MM.1S (cell line): ENCODE measurements around the gene ENTPD8.

Source experiments
- DNase-seq: peaks from one replicate; pipeline ENCODE4 v3.0.0-alpha.2; 2015
- H2AFZ ChIP-seq: fragments of 300-600 bp; sonication (generic); 2 replicates; pipeline ENCODE4 v1.6.0; 2016; ENCODE audit warnings: antibody characterized with exemption, low read length
- H3F3A ChIP-seq: fragments of 300-600 bp; sonication (generic); 2 replicates; pipeline ENCODE4 v1.6.1; 2016; ENCODE audit warnings: mild to moderate bottlenecking, antibody characterized with exemption, low read length, moderate library complexity, mixed read lengths; ENCODE audit not compliant: insufficient read depth
- H3K27ac ChIP-seq: fragments of 300-600 bp; sonication (generic); 2 replicates; pipeline ENCODE4 v1.5.1; 2016; ENCODE audit warnings: mild to moderate bottlenecking, low read length
- H3K27me3 ChIP-seq: fragments of 300-600 bp; sonication (generic); replicated peaks from 2 replicates; pipeline ENCODE4 v1.6.0; 2016; ENCODE audit warnings: low read length; ENCODE audit not compliant: insufficient read depth
- H3K36me3 ChIP-seq: fragments of 300-600 bp; sonication (generic); replicated peaks from 2 replicates; pipeline ENCODE4 v1.6.1; 2016; ENCODE audit warnings: mild to moderate bottlenecking, low read length, mixed read lengths; ENCODE audit not compliant: insufficient read depth
- H3K4me1 ChIP-seq: fragments of 300-600 bp; sonication (generic); 2 replicates; pipeline ENCODE4 v1.6.1; 2016; ENCODE audit warnings: low read length, mixed read lengths
- H3K4me2 ChIP-seq: fragments of 300-600 bp; sonication (generic); 2 replicates; pipeline ENCODE4 v1.6.0; 2016; ENCODE audit warnings: low read depth, low read length
- H3K4me3 ChIP-seq: fragments of 300-600 bp; sonication (generic); 2 replicates; pipeline ENCODE4 v1.5.1; 2016; ENCODE audit warnings: low read length, mixed read lengths
- H3K79me2 ChIP-seq: fragments of 300-600 bp; sonication (generic); 2 replicates; pipeline ENCODE4 v1.6.1; 2016; ENCODE audit warnings: mixed run types, low read length, mixed read lengths
- H3K9ac ChIP-seq: fragments of 300-600 bp; sonication (generic); 2 replicates; pipeline ENCODE4 v1.6.1; 2016; ENCODE audit warnings: low read length, mixed read lengths
- H3K9me2 ChIP-seq: fragments of 300-600 bp; sonication (generic); replicated peaks from 2 replicates; pipeline ENCODE4 v1.6.1; 2016; ENCODE audit warnings: mild to moderate bottlenecking, low read length, mixed read lengths; ENCODE audit not compliant: insufficient read depth
- H3K9me3 ChIP-seq: fragments of 300-600 bp; sonication (generic); replicated peaks from 2 replicates; pipeline ENCODE4 v1.6.1; 2016; ENCODE audit warnings: mild to moderate bottlenecking, low read length, mixed read lengths; ENCODE audit not compliant: insufficient read depth
- H4K20me1 ChIP-seq: fragments of 300-600 bp; sonication (generic); 2 replicates; pipeline ENCODE4 v1.6.1; 2016; ENCODE audit warnings: mild to moderate bottlenecking, low read length, moderate library complexity, mixed read lengths; ENCODE audit not compliant: insufficient read depth
- CTCF ChIP-seq: fragments of 300-600 bp; sonication (generic); IDR thresholded peaks from 2 replicates; pipeline ENCODE4 v1.5.1; 2016; ENCODE audit warnings: antibody characterized with exemption, low read length, mixed read lengths
- EZH2 ChIP-seq: fragments of 300-600 bp; sonication (generic); optimal IDR thresholded peaks from 2 replicates; pipeline ENCODE3; 2017; ENCODE audit warnings: low read depth, mild to moderate bottlenecking, antibody characterized with exemption, low read length, mixed read lengths
- EZH2phosphoT487 ChIP-seq: fragments of 300-600 bp; sonication (generic); IDR thresholded peaks from 2 replicates; pipeline ENCODE4 v1.6.1; 2018; ENCODE audit warnings: antibody characterized with exemption, low read length

Gene ENTPD8

DNA sequence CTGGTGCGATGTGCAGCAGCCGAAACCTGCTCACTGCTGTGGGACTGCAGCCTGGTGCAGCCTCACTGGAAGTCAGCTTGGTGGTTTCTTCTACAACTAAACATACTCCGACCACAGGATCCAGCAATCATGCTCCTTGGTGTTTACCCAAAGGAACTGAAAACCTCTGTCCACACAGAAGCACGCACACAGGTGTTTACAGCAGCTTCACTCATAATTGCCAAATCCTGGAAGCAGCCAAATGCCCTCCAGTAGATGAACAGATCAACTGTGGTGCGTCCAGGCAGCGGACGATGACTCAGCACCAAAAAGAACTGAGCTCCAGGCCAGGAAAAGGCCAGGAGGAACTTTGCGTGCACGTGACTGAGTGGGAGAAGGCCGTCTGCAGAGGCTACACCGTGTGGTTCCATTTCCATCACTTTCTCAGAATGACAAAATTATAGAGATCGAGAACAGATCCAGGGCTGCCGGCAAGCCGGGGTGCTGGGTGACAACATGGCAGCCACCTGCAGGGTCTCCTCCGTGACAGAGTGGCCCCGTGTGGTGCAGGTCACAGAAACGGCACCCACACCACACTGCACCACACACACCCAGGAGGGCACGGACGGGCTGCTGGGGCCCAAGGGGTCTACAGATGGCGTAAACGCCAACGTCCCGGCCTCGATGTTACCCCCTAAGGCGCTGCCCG, 41.1 kb upstream of the ENTPD8 start:
- peaks cover 8% of the 10 kb centered on the region for H3K27me3 ChIP-seq
- DNase-seq = peak; percentile 80
- H4K20me1 ChIP-seq = no peaks in the 10 kb centered on the region
- H3K79me2 ChIP-seq = no peaks in the 10 kb centered on the region
- no peaks in the 10 kb centered on the region for H3K9me2 ChIP-seq
- no peaks in the 10 kb centered on the region for H3K9me3 ChIP-seq
- peak overlapping the region; percentile 77 for H3K27ac ChIP-seq
- H3K9ac ChIP-seq = peak overlapping the region; percentile 19; the same call in 1 of the 2 replicates
- H3K4me1 ChIP-seq = peaks cover 11% of the 10 kb centered on the region
- 0 out of 2 replicates have a peak overlapping the region, but pooled peaks have one; percentile 13 for H3K4me3 ChIP-seq
- H3K36me3 ChIP-seq = no peaks in the 10 kb centered on the region
- TF ChIP-seq EZH2phosphoT487 = no peak
- TF ChIP-seq CTCF = no peak
- TF ChIP-seq EZH2 = no peak
- peak overlapping the region; percentile 71 for H3K4me2 ChIP-seq
- peaks cover 9% of the 10 kb centered on the region for H3F3A ChIP-seq
- peak overlapping the region; percentile 72 for H2AFZ ChIP-seq

GRCh38 chr9:137480686-137481683, 39.8 kb upstream of the ENTPD8 start:
- DNase-seq = no peak
- peaks cover 4% of the 10 kb centered on the region; the same call in 1 of the 2 replicates for H3K27me3 ChIP-seq
- no peaks in the 10 kb centered on the region for H3K9me2 ChIP-seq
- H4K20me1 ChIP-seq = no peaks in the 10 kb centered on the region
- no peaks in the 10 kb centered on the region for H3K36me3 ChIP-seq
- no peak for TF ChIP-seq CTCF
- TF ChIP-seq EZH2phosphoT487 = no peak
- no peak for TF ChIP-seq EZH2
- peaks cover 11% of the 10 kb centered on the region for H3K4me1 ChIP-seq
- no peak overlapping the region for H3K27ac ChIP-seq
- no peak overlapping the region for H2AFZ ChIP-seq
- no peaks in the 10 kb centered on the region for H3K79me2 ChIP-seq
- H3K4me3 ChIP-seq = no peak overlapping the region
- H3K4me2 ChIP-seq = no peak overlapping the region
- H3F3A ChIP-seq = peaks cover 9% of the 10 kb centered on the region
- H3K9me3 ChIP-seq = no peaks in the 10 kb centered on the region
- H3K9ac ChIP-seq = no peak overlapping the region

DNA sequence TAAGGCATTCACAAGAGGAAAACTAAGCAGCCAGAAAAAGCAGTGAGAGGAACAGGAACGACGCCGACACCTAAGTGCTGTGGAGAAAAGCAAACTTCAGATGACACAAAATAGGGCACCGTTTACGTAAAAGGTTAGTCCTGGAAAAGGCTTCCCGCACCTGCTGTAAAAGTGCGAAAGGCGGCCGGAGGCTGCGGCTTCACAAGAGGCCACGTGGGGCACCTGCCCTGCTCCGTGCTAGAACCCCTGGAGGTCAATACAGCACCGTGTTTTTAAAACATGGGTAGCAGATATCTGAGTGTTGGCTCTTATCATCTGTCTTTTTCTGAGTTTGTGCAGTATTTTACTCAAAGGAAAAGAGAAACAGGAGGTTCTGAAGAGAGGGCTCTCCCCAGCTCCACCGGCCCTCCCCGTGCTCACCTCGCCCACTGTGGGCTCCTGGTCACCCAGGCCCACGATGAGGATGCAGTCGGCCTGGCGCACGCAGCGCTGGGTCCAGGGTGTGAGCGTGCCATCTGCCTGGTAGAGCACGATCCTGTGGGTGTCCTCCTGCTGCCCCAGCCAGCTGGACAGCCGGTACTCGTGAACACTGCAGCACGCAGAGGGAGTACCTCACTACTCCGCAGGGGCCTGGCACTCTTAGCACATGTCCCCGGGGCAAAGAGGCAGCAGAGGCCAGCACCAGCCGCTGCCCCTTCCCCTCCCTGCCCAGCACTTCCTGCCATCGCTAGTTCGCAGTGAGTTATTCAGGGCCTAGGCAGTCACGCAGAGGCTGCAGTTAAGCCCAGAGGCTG, 38.9 kb upstream of the ENTPD8 start:
- no peaks in the 10 kb centered on the region for H3K9me3 ChIP-seq
- H3K36me3 ChIP-seq = no peaks in the 10 kb centered on the region
- peaks cover 9% of the 10 kb centered on the region; the same call in 1 of the 2 replicates for H3K27me3 ChIP-seq
- DNase-seq = no peak
- no peak overlapping the region for H3K9ac ChIP-seq
- H3K4me2 ChIP-seq = no peak overlapping the region
- no peak overlapping the region for H3K27ac ChIP-seq
- no peaks in the 10 kb centered on the region for H4K20me1 ChIP-seq
- no peak overlapping the region for H3K4me3 ChIP-seq
- no peaks in the 10 kb centered on the region for H3K79me2 ChIP-seq
- peaks cover 9% of the 10 kb centered on the region for H3F3A ChIP-seq
- TF ChIP-seq EZH2 (no peak), EZH2phosphoT487 (no peak), CTCF (no peak)
- no peaks in the 10 kb centered on the region for H3K9me2 ChIP-seq
- no peak overlapping the region for H2AFZ ChIP-seq
- peaks cover 11% of the 10 kb centered on the region for H3K4me1 ChIP-seq
